COLO668 (cell line): Measurements from ENCODE around the gene PPP1R11.
"Not testable (repeated sequence)": the region's sequence is repeated elsewhere in the genome, so short reads cannot be mapped to it uniquely, and the experiment has no call there.

ENCODE experiments used
- DNase-seq: peaks from one replicate; lab custom pipeline; 2025; ENCODE audit not compliant: unreplicated experiment; lab: John Stamatoyannopoulos, UW

Gene PPP1R11, protein sequence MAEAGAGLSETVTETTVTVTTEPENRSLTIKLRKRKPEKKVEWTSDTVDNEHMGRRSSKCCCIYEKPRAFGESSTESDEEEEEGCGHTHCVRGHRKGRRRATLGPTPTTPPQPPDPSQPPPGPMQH

GRCh38 chr6:30066577-30067459 lies at the start of gene PPP1R11:
TSS of gene PPP1R11 (plus strand) at chr6:30067198. CDS start at chr6:30067411, 213 bp downstream.
- peak; percentile 94 for DNase-seq

GRCh38 chr6:30019819-30020218 lies 47.2 kb upstream of the PPP1R11 start:
- no peak for DNase-seq

DNA sequence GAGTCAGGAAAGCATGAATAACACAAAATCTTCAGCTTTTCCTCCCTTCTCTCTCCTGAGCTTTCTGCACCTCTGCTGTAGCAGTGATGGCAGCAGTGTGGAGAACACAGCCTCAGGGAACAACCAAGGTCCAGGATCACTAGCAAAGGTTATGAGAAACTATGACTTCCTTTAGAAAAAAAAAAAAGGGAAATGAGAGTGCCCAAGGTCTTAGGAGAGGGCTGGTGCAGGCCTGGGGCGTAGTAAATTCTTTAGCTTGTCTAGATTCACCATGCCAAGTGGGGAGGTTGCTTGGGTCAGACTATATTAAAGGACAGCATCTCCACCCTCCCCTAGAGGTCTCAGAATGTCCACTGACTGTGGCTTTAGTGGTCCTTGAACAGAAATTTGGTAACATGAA lies 46.4 kb upstream of the PPP1R11 start:
- no peak for DNase-seq

GRCh38 chr6:30022189-30022588 lies 44.8 kb upstream of the PPP1R11 start:
- no peak for DNase-seq

GRCh38 chr6:30022712-30023111 lies 44.3 kb upstream of the PPP1R11 start:
- DNase-seq, result not testable (repeated sequence)

DNA sequence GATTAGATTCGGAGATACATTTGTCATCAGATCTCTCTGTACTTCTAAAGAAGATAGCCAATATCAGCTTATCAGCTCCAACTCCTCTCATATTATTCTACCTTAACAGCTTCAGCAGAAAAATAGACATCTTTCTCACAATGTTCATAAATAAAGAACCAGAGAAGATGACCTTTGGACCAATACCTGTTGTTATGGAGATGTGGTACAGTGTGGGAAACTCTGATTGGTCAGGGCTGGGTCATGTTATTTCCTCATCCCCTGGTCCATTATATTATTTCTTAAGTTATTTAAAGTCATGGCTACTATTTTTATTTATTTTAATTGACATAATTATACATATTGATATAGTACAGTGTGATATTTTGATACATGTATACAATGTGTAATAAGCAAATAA lies 41.8 kb upstream of the PPP1R11 start:
- DNase-seq, result no peak

DNA sequence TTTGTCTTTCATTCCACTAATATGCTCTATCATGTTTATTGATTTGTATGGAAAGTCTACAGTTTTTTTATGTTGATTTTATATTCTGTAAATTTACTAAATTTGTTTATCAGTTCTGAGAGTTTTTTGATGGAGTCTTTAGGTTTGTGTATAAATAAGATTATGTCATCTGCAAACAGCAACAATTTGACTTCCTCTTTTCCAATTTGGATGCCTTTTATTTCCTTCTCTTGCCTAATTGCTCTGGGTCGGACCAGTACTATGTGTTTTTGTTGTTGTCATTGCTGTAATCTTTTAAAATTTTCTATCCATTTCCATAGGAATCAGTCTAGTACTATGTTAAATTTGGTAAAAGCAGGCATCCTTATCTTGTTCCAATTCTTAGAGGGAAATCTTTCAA lies 37.4 kb upstream of the PPP1R11 start:
- no peak for DNase-seq

GRCh38 chr6:30031381-30031780 lies 35.6 kb upstream of the PPP1R11 start:
- no peak for DNase-seq

GRCh38 chr6:30033440-30033839 lies 33.6 kb upstream of the PPP1R11 start:
- DNase-seq, result not testable (repeated sequence)

DNA sequence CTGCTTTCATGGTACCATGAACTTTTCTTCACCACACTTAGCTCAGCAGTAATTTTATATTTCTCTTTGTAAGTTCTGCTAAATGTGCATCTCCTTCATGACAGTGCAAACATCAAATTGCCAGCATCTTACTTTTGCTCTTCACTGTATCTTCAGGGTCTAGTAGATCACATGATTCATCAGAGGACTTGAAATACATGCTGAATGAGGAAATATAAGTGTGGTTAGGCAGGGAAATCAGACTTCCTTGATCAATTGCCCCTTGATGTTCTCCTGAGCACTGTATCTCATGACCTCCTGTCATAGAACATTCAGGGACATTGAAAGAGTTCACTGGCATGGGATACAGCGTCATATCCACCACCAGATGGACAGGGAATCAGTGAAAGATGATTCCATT lies 31.2 kb upstream of the PPP1R11 start:
- DNase-seq, result no peak

DNA sequence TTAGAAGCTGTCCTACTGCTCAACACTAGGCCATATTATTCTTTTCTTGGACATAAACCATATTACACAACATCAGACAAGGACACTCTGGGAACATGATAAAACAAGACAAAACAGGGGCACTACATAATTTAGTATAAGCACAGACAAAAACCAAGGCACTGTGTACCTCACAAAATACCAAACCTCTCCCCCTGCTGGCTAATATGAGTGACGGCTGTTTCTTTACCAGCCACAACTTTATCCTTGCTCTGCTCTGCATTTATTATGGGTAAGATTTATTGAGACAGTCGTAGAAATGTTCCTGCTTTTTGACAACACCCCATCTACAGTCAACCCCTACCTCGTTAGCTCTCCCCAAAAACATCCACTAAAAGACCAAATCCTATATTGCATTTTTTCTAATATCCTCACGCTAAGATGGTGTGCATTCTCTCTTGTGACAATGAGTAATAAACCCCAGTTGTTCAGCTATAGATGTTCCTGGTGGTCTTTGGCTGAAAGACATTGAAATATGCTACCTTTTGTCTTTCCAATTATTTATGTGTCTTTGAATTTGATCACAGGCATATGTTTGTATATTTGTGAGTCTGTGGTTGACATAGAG lies 29.7 kb upstream of the PPP1R11 start:
- no peak for DNase-seq

- no peak for DNase-seq
These were observed 25.8 kb upstream of the PPP1R11 start for GRCh38 chr6:30041221-30041620.

DNA sequence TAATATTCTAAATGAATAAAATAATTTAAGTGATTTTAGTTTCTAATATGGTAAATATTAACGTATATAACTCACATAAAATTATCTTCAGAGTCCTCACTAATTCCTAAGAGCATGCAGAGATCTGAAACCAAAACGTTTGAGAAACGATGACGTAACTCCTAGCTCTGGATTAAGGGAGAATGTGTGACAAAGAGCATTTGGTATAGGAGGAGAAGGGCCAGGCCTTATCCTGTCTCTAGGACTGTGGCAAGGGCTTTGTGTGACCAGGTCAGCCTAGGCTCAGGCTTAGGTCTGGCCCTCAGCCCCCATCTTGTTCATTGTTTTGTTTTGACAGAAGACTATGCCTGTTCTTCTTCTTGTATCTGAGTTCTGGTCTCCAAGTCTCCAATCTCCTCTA lies 25.2 kb upstream of the PPP1R11 start:
- no peak for DNase-seq

DNA sequence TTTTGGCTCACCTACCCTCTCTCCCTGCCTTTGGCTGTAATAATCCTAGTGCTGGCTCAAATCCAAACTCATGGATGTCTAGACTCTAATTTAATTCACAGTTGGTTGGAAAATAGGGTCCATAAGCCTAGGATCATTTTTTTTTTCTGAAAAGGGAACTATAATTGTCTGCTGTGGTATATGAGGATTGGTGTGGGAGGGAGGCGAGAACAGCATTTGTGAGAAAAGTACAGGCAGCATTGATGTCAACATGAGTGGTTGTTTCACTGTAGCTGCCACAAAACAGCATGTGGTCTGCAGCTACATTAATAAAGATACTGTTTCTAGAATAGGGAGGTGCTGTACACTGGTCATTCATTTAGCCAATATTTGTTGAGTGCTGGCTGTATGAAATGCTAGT lies 24.5 kb upstream of the PPP1R11 start:
- DNase-seq, result no peak

GRCh38 chr6:30042914-30043313 lies 24.1 kb upstream of the PPP1R11 start:
- DNase-seq, result no peak

DNA sequence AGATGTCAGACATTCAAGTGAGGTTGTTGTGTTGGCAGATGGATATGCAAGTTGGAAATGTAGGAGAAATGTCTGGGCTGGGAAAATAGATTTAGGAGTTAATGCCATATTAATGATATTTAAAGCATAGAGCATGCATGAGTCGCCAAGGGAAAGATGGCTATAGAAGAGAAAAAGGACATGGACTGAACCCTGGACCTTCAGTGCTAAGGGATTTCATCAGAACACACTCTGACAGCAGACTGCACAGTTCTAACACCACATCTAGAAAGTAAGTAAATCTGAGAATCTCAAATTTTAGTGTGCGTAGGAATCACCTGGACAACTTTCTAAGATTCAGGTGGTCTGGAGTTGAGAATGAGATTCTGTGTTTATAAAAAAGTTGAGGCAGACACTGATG lies 23.3 kb upstream of the PPP1R11 start:
- no peak for DNase-seq

GRCh38 chr6:30044630-30045029 lies 22.4 kb upstream of the PPP1R11 start:
- DNase-seq, result no peak

GRCh38 chr6:30047220-30047619 lies 19.8 kb upstream of the PPP1R11 start:
- no peak for DNase-seq

GRCh38 chr6:30053682-30054081 lies 13.3 kb upstream of the PPP1R11 start:
- DNase-seq, result no peak

DNA sequence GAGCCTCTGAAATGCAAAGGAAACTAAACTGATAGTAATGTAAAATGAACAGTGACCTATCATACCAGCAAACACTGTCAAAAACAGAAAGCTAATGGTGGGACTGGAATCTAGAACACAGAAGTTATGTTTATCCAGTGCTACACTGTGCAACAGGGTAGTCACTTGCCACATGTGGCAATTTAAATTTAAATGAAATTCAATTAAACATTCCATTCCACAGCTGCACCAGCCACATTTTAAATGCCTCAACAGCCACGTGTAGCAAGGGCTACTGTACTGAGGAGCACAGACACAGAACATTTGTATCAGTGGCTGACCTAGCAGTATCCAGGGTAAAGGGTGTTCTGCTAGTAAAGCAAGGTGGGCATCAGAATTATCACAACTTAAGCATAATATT lies 11.5 kb upstream of the PPP1R11 start:
- DNase-seq, result no peak

GRCh38 chr6:30060606-30061091 lies 6.3 kb upstream of the PPP1R11 start:
- DNase-seq, result peak; percentile 16
